H54 (cell line): Measurements from ENCODE around the gene KCNQ1.

ENCODE experiments used
- DNase-seq: peaks from one replicate; pipeline ENCODE4 v3.0.0; 2011; ENCODE audit warnings: low spot score, mixed read lengths; ENCODE audit not compliant: insufficient read length
- FAIRE-seq: peaks from 3 replicates; lab custom pipeline; 2011; peaks lifted over from hg19 to GRCh38; lab: Jason Lieb, UNC
- POLR2A ChIP-seq: IDR thresholded peaks from 2 replicates; pipeline ENCODE4 v1.6.1; 2011; ENCODE audit warnings: low read depth, mild to moderate bottlenecking, low read length

KCNQ1 gene

GRCh38 chr11:2775626-2776350 lies 331.0 kb downstream of the KCNQ1 start:
- TF ChIP-seq POLR2A: no peak
- no peak for FAIRE-seq
- no peak for DNase-seq

- no peak for FAIRE-seq
- no peak for TF ChIP-seq POLR2A
- DNase-seq: no peak
These were observed 331.7 kb downstream of the KCNQ1 start for GRCh38 chr11:2776351-2777061.

GRCh38 chr11:2777386-2777785 lies 332.6 kb downstream of the KCNQ1 start:
- DNase-seq: peak; percentile 86
- TF ChIP-seq POLR2A: no peak
- no peak for FAIRE-seq

- FAIRE-seq: no peak
- no peak for DNase-seq
- TF ChIP-seq POLR2A: no peak
These were observed 333.2 kb downstream of the KCNQ1 start for GRCh38 chr11:2777871-2778629.

GRCh38 chr11:2778630-2779498 lies 334.1 kb downstream of the KCNQ1 start:
- DNase-seq: peak; percentile 90
- no peak for FAIRE-seq
- no peak for TF ChIP-seq POLR2A

- DNase-seq (no peak), FAIRE-seq (no peak)
- no peak for TF ChIP-seq POLR2A
These were observed 334.7 kb downstream of the KCNQ1 start for GRCh38 chr11:2779499-2779980.

- FAIRE-seq (no peak), DNase-seq (no peak)
- no peak for TF ChIP-seq POLR2A
These were observed 335.4 kb downstream of the KCNQ1 start for GRCh38 chr11:2779981-2780849.

GRCh38 chr11:2780850-2781407 lies 336.1 kb downstream of the KCNQ1 start:
- no peak for TF ChIP-seq POLR2A
- FAIRE-seq (no peak), DNase-seq (no peak)

- DNase-seq: no peak
- no peak for TF ChIP-seq POLR2A
- no peak for FAIRE-seq
These were observed 336.8 kb downstream of the KCNQ1 start for GRCh38 chr11:2781408-2782274.

- FAIRE-seq (no peak), DNase-seq (no peak)
- no peak for TF ChIP-seq POLR2A
These were observed 338.0 kb downstream of the KCNQ1 start for GRCh38 chr11:2782769-2783168.

- FAIRE-seq: no peak
- no peak for DNase-seq
- TF ChIP-seq POLR2A: no peak
These were observed 338.8 kb downstream of the KCNQ1 start for GRCh38 chr11:2783536-2784082.
